ENCODE results near the gene CDH7. TPM values are rescaled to one million over a fixed set of nuclear protein-coding genes. Genes with fewer than 3 reads are reported as not detected.

CDH7 gene
- total and polyA plus RNA-seq, 8 donors = 0.34 to 1.8 (median 1.5) TPM; not detected in 1

DNA sequence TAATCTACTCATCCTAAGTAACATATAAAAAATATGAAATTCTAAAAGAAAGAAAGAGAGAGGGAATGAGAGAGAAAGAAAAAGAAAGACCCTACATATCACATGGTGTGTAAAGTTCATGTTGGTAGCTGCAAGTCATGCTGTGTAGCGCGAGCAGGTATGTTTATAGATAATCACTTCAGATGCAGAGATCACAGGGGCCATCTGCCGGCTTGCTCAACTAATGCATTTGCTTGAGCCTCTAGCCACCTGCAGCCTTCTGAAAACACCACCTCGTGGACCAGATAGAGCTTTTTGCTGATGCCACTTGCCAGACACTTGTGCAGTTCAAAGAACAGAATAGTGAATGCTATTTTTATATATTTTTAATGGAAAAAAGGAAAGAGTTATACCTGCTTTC, 37.6 kb downstream of the CDH7 start:
- ATAC-seq = no peak
- DNase-seq = no peak
- Histone ChIP-seq H3K27ac (no peak overlapping the region), H3K9me3 (no peaks in the 10 kb centered on the region), H3K4me1 (no peaks in the 10 kb centered on the region), H3K36me3 (no peaks in the 10 kb centered on the region), H3K4me3 (no peak overlapping the region), H3K27me3 (no peaks in the 10 kb centered on the region)
- intact Hi-C loops (cut with DNase I) = no loop called here
- TF ChIP-seq, protein P1, sequence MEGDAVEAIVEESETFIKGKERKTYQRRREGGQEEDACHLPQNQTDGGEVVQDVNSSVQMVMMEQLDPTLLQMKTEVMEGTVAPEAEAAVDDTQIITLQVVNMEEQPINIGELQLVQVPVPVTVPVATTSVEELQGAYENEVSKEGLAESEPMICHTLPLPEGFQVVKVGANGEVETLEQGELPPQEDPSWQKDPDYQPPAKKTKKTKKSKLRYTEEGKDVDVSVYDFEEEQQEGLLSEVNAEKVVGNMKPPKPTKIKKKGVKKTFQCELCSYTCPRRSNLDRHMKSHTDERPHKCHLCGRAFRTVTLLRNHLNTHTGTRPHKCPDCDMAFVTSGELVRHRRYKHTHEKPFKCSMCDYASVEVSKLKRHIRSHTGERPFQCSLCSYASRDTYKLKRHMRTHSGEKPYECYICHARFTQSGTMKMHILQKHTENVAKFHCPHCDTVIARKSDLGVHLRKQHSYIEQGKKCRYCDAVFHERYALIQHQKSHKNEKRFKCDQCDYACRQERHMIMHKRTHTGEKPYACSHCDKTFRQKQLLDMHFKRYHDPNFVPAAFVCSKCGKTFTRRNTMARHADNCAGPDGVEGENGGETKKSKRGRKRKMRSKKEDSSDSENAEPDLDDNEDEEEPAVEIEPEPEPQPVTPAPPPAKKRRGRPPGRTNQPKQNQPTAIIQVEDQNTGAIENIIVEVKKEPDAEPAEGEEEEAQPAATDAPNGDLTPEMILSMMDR (IDR thresholded peaks at IDR 0.05) = no peak

DNA sequence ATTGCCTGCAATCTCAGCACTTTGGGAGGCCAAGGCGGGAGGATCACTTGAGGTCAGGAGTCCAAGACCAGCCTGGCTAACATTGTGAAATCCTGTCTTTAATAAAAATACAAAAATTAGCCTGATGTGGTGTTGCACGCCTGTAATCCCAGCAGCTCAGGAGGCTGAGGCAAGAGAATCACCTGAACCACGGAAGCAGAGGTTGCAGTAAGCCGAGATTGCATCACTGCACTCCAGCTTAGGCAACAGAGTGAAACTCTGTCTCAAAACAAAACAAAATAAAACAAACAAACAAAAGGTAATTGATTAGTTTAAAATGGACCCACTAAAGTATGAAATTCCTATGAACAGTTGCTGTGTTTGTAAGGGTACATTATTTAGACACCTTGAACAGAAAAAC, 39.8 kb downstream of the CDH7 start:
- ATAC-seq (no peak), DNase-seq (no peak)
- Histone ChIP-seq H3K4me3 (no peak overlapping the region), H3K36me3 (no peaks in the 10 kb centered on the region), H3K9me3 (no peaks in the 10 kb centered on the region), H3K4me1 (no peaks in the 10 kb centered on the region), H3K27me3 (no peaks in the 10 kb centered on the region), H3K27ac (no peak overlapping the region)
- intact Hi-C loops (cut with DNase I) = no loop called here
- TF ChIP-seq, protein P1 (IDR thresholded peaks at IDR 0.05) = no peak

DNA sequence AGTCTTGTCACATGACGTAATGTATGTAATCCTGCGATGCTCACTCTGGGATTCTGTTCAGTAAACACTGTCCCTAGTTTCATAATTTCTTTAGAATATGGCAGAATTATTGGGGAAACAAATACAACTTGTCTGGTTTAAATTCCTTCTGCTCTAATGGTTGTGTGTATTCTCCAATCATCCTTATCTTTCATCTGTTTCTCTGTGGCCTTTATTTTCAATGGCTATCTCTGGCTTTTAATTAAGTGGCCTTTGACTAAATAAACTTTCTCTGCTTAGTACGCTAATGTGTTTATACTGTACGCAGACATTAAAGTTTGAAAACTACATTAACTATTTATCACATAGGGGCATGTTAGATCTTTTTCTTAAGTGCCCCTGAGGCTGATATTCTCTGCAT, 40.9 kb downstream of the CDH7 start:
- H3K4me3 ChIP-seq = no peak overlapping the region
- no peak overlapping the region for H3K27ac ChIP-seq
- TF ChIP-seq, protein P1 (IDR thresholded peaks at IDR 0.05) = no peak
- no peaks in the 10 kb centered on the region for H3K9me3 ChIP-seq
- ATAC-seq (no peak), DNase-seq (no peak)
- H3K4me1 ChIP-seq = no peaks in the 10 kb centered on the region
- no peaks in the 10 kb centered on the region for H3K36me3 ChIP-seq
- H3K27me3 ChIP-seq = no peaks in the 10 kb centered on the region
- intact Hi-C loops (cut with DNase I) = no loop called here

DNA sequence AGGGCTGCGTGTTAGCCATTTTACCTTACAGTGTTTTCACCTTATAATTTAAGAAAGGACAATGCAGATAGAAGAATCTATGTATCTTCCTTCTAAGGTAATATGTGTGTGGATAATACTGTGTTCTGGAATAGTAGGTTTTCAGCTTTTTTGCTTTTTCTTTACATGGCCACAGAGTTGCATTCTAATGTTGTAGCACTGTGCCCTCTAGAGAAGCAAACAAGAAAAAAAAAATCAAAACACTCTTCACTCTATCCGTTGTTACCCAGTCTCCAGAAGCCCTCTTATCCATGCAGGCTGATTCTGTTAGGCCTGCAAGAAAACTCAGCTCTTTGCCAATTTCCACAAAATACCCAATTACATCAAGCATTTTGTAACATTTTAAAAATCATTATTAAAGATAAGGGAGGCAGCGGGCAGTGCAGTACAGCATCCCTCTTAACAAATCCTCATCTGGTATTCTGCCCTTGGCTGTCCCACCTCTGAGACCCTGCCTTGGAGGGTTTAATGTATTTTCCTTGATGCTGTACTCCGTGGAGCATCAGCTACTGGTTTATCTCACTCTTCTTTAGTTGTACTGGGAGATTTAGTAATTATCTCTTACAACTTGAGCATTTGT, 41.8 kb downstream of the CDH7 start:
- TF ChIP-seq, protein P1 (IDR thresholded peaks at IDR 0.05) = no peak
- Histone ChIP-seq H3K4me1 (no peaks in the 10 kb centered on the region), H3K9me3 (no peaks in the 10 kb centered on the region), H3K4me3 (no peak overlapping the region), H3K27ac (no peak overlapping the region), H3K27me3 (no peaks in the 10 kb centered on the region), H3K36me3 (no peaks in the 10 kb centered on the region)
- ATAC-seq (no peak), DNase-seq (no peak)
- intact Hi-C loops (cut with DNase I) = no loop called here

DNA sequence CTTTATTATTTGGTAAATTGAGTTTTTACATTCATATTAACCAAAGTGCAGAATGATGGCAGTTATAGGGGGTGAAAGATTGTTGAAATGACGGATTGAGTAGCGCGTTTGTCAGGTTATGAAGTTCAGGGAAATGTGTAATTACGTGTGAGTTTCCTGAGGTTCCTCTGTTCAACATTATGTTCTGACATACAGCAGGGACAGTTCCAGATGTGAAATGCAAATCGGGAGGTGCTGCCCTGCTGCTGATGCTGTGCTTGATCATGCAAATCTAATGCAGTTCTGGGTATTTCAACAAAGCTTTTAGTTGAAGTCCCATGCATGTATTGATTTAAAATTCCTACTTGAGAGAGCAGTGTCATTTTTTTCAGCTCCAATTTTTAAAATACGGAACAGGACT, 57.9 kb downstream of the CDH7 start:
- Histone ChIP-seq H3K9me3 (no peaks in the 10 kb centered on the region), H3K27me3 (no peaks in the 10 kb centered on the region), H3K36me3 (no peaks in the 10 kb centered on the region), H3K4me1 (no peaks in the 10 kb centered on the region), H3K27ac (no peak overlapping the region), H3K4me3 (no peak overlapping the region)
- no peak for DNase-seq
- TF ChIP-seq, protein P1 (IDR thresholded peaks at IDR 0.05) = no peak
- intact Hi-C loops (cut with DNase I) = no loop called here
- ATAC-seq = no peak

Measured in left lung (tissue), 10 donors.